IPS-11a (cell line): Measurements from ENCODE around the gene PDE1C.
A peak's percentile ranks its signal among the peaks of the same experiment; 100 is the strongest.

ENCODE experiments used
- H3K4me3 ChIP-seq: one replicate; pipeline ENCODE4 v1.5.1; 2013; ENCODE audit warnings: low read depth, low read length, control low read depth

Gene PDE1C

GRCh38 chr7:32075612-32076011 is 5.4 kb upstream of the PDE1C start:
- H3K4me3 ChIP-seq = no peak overlapping the region

- no peak overlapping the region for H3K4me3 ChIP-seq
Measured at GRCh38 chr7:32074787-32075585, 4.8 kb upstream of the PDE1C start.

GRCh38 chr7:32073533-32073932 is 3.3 kb upstream of the PDE1C start:
- H3K4me3 ChIP-seq = no peak overlapping the region

GRCh38 chr7:32072397-32072796 is 2.2 kb upstream of the PDE1C start:
- no peak overlapping the region for H3K4me3 ChIP-seq

- H3K4me3 ChIP-seq = no peak overlapping the region
Measured at GRCh38 chr7:32071466-32072091, 1.4 kb upstream of the PDE1C start.

- H3K4me3 ChIP-seq = peak overlapping the region; percentile 57
Measured at GRCh38 chr7:32070051-32070405, 179 bp downstream of the PDE1C start.

GRCh38 chr7:32069116-32069650 is 1.0 kb downstream of the PDE1C start:
- H3K4me3 ChIP-seq = no peak overlapping the region

GRCh38 chr7:32068411-32069101 is 1.7 kb downstream of the PDE1C start:
- H3K4me3 ChIP-seq = no peak overlapping the region

- no peak overlapping the region for H3K4me3 ChIP-seq
Measured at GRCh38 chr7:32066441-32066840, 3.8 kb downstream of the PDE1C start.

- no peak overlapping the region for H3K4me3 ChIP-seq
Measured at GRCh38 chr7:32063614-32064013, 6.6 kb downstream of the PDE1C start.

- no peak overlapping the region for H3K4me3 ChIP-seq
Measured at GRCh38 chr7:32062150-32062549, 8.1 kb downstream of the PDE1C start.

- no peak overlapping the region for H3K4me3 ChIP-seq
Measured at GRCh38 chr7:32061346-32061745, 8.9 kb downstream of the PDE1C start.

- no peak overlapping the region for H3K4me3 ChIP-seq
Measured at GRCh38 chr7:32059289-32060011, 10.8 kb downstream of the PDE1C start.

- H3K4me3 ChIP-seq = no peak overlapping the region
Measured at GRCh38 chr7:32058002-32058401, 12.2 kb downstream of the PDE1C start.

GRCh38 chr7:32056767-32057166 is 13.4 kb downstream of the PDE1C start:
- no peak overlapping the region for H3K4me3 ChIP-seq

GRCh38 chr7:32053204-32053603 is 17.0 kb downstream of the PDE1C start:
- no peak overlapping the region for H3K4me3 ChIP-seq

- no peak overlapping the region for H3K4me3 ChIP-seq
Measured at GRCh38 chr7:32051128-32051527, 19.1 kb downstream of the PDE1C start.

GRCh38 chr7:32049599-32049998 is 20.6 kb downstream of the PDE1C start:
- H3K4me3 ChIP-seq = no peak overlapping the region

GRCh38 chr7:32048970-32049491 is 21.2 kb downstream of the PDE1C start:
- H3K4me3 ChIP-seq = no peak overlapping the region

GRCh38 chr7:32047801-32048200 is 22.4 kb downstream of the PDE1C start:
- H3K4me3 ChIP-seq = no peak overlapping the region

- H3K4me3 ChIP-seq = no peak overlapping the region
Measured at GRCh38 chr7:32047075-32047474, 23.1 kb downstream of the PDE1C start.
